ENCODE measurements around the gene MAPK1IP1L.

DNA sequence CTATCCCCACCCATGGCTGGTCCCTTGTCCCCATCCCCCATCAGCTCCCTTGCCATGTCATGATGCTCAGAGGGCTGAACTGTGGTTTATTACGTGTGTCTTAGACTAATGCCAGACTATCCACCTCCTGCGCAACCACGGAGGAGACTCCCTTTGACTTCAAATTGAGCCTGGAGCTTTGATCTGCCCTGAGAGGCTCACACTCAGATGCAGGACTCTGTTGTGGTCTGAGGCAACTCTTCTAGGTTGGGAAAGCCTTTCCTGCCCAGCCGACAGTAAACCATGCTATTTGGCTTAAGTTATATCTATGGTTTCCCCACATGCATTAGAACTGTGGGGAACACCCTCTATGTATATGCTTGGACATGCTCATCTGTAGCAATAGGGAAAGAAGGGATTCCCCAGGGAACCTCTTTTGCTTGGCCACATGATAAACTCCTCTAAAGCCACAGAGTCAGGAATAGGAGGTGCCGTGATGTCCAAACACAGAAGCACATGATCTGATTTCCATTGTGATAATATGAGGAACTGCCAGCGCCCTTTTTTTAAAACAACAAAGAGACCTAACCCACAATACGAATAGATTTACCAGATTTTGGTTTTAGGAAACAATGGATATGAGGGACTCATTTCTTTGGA lies 66.5 kb downstream of the MAPK1IP1L start:
- TF ChIP-seq, protein P1, sequence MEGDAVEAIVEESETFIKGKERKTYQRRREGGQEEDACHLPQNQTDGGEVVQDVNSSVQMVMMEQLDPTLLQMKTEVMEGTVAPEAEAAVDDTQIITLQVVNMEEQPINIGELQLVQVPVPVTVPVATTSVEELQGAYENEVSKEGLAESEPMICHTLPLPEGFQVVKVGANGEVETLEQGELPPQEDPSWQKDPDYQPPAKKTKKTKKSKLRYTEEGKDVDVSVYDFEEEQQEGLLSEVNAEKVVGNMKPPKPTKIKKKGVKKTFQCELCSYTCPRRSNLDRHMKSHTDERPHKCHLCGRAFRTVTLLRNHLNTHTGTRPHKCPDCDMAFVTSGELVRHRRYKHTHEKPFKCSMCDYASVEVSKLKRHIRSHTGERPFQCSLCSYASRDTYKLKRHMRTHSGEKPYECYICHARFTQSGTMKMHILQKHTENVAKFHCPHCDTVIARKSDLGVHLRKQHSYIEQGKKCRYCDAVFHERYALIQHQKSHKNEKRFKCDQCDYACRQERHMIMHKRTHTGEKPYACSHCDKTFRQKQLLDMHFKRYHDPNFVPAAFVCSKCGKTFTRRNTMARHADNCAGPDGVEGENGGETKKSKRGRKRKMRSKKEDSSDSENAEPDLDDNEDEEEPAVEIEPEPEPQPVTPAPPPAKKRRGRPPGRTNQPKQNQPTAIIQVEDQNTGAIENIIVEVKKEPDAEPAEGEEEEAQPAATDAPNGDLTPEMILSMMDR (IDR thresholded peaks at IDR 0.05) = no peak
- TF ChIP-seq EP300 (IDR thresholded peaks at IDR 0.05) (no peak), POLR2A (IDR thresholded peaks at IDR 0.05) (no peak), POLR2AphosphoS5 (IDR thresholded peaks at IDR 0.05) (no peak)

All from stomach (tissue), 4 donors.